NOMO-1 (cell line): ENCODE data around the gene LPAR1.
A peak's percentile ranks its signal among the peaks of the same experiment; 100 is the strongest.

ENCODE experiments used
- DNase-seq, 2 experiments: peaks; one replicate each; lab custom pipeline; 2025; ENCODE audit not compliant: unreplicated experiment in 2 of 2; lab: John Stamatoyannopoulos, UW

Gene LPAR1

DNA sequence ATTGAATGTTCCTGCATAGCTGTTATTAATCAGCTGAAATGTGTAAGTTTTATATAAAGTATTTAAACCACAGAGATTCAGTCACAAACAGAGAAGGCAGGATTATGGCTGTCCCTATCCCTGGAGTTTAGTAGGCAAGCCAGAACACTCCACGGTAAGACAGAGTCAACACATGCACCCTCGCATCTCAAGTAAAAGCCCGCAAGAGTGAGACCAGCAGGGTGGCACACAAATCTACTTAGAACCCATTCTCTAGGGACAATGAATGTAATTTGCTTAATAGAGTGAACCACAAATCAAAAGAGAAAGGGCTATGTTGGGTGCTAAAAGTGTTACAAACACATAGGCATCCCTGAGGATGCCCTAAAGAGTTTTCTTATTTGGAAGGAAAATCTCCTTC lies 35.1 kb downstream of the LPAR1 start:
- no peak for DNase-seq

DNA sequence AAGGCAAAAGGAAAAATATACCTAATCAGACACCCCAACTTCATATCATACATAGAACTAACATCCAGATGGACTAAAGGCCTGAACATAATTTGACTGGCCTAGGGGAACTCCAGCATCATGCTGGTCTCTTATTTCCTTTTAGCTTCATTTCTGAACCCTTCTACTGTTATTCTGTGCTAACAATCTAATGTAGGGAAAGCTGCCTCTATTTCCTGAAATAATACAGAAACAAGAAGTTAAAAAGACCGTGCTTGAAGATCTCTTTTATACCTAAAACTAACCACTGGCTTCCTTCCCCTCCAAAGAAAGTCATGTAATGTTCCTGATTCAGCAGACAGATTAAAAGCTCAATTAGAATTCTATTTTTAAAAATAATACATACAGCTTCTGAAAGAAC lies 36.7 kb downstream of the LPAR1 start:
- DNase-seq = peak in 1 of 2 experiments; percentile 60

DNA sequence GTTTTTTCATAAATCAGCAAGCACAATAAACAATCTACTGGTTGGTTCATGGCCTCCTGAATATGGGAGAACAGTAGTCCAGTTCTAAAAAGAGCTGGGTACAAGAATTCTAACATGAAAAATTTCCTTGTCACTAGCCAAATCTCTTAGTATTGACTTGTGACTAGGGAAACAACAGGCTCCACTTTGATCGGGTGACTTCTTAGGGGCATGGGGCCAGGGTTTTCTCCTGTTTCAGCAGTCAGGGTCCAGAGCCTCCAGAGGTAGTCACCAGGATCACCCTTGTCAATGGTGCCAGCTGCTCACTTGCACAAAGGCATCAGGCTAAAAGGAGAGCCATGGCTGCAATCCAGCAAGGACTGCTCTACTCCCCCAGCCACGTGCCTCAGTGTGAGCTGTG lies 38.1 kb downstream of the LPAR1 start:
- DNase-seq = no peak

- no peak for DNase-seq
Observed at GRCh38 chr9:110999379-110999778, 38.9 kb downstream of the LPAR1 start.

- no peak for DNase-seq
Observed at GRCh38 chr9:110997847-110998246, 40.4 kb downstream of the LPAR1 start.

GRCh38 chr9:110996436-110997220 lies 41.6 kb downstream of the LPAR1 start:
- no peak for DNase-seq

DNA sequence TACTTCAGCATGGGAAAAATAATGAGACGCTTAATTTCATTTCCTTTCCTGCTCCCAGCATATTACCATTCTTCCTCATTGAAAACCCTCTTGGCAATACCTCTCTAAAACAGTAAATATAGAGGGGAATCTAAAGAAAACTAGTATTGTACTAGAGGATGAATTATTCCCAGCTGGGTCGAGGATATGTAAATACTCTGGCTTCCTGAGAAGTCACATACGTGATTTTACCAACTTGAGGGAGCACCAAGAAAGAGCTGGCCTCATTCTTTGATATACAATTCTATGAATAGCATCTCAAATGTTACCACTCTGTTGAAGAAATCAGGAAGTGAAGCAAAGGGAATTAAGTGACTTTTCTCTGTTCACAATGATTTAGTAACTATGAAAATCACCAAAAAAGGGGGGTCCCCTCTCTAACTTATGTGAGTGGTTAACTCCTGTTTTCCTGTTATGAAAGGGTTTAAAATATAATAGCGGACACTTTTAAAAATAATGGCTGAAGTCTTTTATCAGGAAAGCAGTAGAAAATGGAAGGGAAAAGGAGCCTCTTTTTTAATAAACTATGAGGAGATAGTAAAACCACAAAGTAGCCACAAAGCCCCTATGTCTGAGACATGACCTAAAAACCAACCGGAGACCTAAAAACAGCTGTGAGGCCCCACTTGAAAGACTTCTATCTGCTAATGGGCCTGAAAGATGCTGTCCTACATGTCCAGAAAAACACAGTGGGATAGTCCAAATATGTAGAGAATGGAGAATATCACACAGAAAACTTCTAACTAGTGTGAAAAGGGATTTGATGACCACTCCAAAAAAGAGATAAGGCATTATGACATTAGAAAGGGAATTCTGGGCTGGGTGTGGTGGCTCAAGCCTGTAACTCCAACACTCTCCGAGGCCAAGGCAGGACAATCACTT lies 42.6 kb downstream of the LPAR1 start:
- peak; percentile 22 to 75 for DNase-seq

DNA sequence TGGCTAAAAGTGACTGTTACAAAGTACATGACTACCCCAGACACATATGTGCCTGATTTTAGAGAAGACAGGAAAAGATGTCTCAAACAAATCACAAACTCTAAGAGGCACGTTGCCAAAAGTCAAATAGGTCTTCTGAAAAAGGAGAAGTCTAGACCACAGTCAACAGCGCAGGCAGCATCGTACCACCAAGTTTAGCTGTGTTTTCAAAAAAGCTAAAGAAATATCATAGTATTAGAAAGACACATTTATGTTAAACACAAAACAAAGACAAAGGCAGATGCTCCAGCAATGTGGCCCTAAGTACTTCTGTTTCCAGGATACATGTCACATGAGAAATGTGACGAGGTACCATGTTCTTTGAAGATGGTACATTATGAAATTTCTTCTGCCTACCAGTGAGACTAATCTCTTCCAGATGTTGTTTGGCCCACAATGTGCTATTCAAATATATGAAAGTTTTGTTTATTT lies 43.5 kb downstream of the LPAR1 start:
- peak; percentile 41 to 75 for DNase-seq

GRCh38 chr9:110990481-110990880 lies 47.8 kb downstream of the LPAR1 start:
- no peak for DNase-seq

GRCh38 chr9:110986529-110986928 lies 51.7 kb downstream of the LPAR1 start:
- peak; percentile 22 to 47 for DNase-seq

DNA sequence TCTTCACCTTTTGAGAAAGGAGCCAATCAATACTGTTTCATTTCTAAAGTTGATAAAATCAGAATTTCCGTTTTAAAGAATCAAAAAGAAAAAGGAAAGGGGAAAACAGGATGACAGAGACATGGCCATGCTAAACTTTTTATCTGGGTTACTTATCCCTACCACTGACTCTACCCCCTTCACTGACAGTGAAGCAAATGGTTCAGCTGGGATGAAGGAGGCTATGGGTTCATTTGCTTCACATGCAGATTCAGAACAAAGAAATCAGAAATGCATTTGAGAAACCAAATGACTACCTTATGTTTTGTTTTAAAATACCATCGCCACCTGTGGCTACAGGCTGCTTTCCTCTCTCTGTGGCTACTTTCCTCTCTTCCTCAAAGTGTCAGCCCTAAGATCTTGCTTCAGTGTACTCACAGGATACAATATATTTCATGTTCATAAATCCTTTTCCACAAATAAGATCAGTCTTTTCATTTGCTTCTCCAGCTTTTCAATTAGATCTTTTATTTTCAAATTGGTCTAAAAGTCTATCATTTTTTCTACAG lies 53.3 kb downstream of the LPAR1 start:
- DNase-seq = no peak

GRCh38 chr9:110980261-110980660 lies 58.0 kb downstream of the LPAR1 start:
- no peak for DNase-seq

- no peak for DNase-seq
Observed at GRCh38 chr9:110979636-110980035, 58.6 kb downstream of the LPAR1 start.

- DNase-seq = no peak
Observed at GRCh38 chr9:110978516-110978915, 59.8 kb downstream of the LPAR1 start.

DNA sequence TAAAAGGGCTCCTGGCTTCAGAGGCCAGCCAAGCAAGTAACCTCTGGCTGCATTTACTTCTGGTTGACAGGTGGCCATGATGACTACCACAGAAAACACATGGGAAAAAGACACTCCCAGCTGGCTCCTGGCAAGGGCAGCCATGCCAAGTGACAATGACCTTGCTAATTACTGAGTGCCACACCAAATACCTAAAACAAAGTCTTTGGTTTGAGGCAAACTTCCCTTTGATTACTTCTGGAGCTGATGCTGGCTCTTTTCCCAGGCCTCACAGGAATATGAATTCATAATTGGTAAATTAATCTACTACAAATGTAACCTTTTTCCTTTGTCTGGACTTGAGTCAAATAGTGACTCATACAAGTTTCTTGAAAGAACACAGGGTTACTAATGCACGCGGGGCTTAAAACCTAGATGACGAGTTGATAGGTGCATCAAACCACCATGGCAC lies 61.0 kb downstream of the LPAR1 start:
- no peak for DNase-seq

- peak; percentile 57 to 72 for DNase-seq
Observed at GRCh38 chr9:110975969-110976368, 62.3 kb downstream of the LPAR1 start.

- DNase-seq = peak; percentile 9 to 61
Observed at GRCh38 chr9:110975278-110975677, 63.0 kb downstream of the LPAR1 start.

DNA sequence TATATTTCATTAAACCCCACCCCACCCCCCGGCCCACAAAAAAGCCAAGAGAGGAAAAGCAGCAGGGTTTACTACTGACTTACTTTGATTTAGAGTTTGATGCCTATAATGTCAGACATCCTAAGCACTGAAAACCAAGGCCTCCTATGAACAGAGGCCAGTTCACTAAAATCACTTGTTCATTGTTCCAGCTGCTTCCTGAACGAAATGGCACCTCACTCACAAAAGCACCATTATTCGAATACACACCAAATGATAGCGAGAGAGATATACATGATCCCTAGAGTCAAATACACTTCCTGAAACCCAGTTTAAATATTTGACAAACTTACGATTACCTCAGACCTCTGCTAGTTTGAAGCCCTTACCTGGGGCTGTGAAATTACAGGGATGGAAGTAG lies 66.6 kb downstream of the LPAR1 start:
- no peak for DNase-seq

DNA sequence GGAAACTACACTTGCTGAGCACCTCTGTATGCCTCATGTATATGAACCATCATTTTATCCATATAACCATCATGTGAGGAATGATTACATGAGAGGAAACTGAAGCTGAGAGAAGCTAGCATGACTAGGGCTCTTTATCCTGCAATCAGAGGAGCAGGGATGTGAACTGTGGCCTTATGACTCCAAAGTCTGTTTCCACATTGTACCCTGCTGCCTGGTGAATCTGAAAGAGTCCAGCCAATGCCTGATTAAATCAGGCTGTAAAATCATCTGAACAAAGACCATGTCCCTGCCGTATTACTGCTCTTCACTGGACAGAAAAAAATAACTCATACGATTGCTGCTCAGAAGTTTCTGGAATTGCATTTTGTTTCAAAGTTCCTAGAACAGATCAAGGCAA lies 67.0 kb downstream of the LPAR1 start:
- no peak for DNase-seq

GRCh38 chr9:110969971-110970386 lies 68.3 kb downstream of the LPAR1 start:
- DNase-seq = no peak

DNA sequence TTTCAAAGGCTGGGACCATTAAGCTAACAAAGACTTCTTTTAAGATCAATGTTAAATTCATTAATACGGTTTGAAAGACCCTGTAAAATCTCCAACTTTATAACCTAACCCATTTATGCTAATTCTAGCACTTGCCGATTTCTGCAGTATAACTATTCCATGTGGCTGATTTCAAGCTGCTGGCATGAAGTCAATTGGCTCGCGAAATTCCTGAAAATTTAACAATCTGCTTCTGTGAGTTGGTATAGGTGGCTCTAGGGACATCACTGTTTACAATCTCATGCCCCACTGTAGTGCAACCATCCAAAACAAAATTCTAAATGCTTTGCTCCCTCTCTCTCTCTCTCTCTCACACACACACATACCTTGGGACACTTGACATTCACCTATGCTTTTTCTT lies 70.2 kb downstream of the LPAR1 start:
- DNase-seq = no peak
